Pancreas (tissue), 10 donors: ENCODE measurements around the gene DCP1A. TPM values are rescaled to one million over a fixed set of nuclear protein-coding genes. Genes with fewer than 3 reads are reported as not detected.

Experiments
- ATAC-seq, 4 donors: fragments of 200-7000 bp; cut with Tn5 transposase; one replicate each; pipeline versions ENCODE4 v1.8.0 to v1.9.1; 2020; ENCODE audit warnings: mild to moderate bottlenecking in 4 of 4, moderate library complexity in 4 of 4
- DNase-seq, 6 donors: peaks; one replicate each; pipeline ENCODE4 v3.0.0-alpha.2; 2020
- FAIRE-seq: peaks from 2 replicates; lab custom pipeline; 2012; peaks lifted over from hg19 to GRCh38; lab: Jason Lieb, UNC
- H3K27ac ChIP-seq, 4 donors: fragments of 200-600 bp; sonication (generic); 1 replicate in 3 of 4; 2 replicates in 1 of 4; pipeline versions ENCODE4 v1.5.0 to v1.8.0; 2020
- H3K27me3 ChIP-seq, 4 donors: fragments of 200-600 bp; one replicate each; pipeline ENCODE4 v1.8.0; 2021
- H3K36me3 ChIP-seq, 3 donors: fragments of 200-600 bp; sonication (generic) in 1 of 3; one replicate each; pipeline versions ENCODE4 v1.5.0 to v1.8.0; 2020 to 2021
- H3K4me1 ChIP-seq, 3 donors: fragments of 200-600 bp; one replicate each; pipeline ENCODE4 v1.8.0; 2021
- H3K4me3 ChIP-seq, 4 donors: fragments of 200-600 bp; sonication (generic) in 2 of 4; one replicate each; pipeline versions ENCODE4 v1.5.0 to v1.8.0; 2020 to 2021
- H3K9me3 ChIP-seq, 4 donors: fragments of 200-600 bp; one replicate each; pipeline ENCODE4 v1.8.0; 2021
- CTCF ChIP-seq, 4 donors: fragments of 200-600 bp; sonication (generic) in 3 of 4; IDR thresholded peaks; one replicate each; pipeline versions ENCODE4 v1.5.0 to v1.8.0; 2021; ENCODE audit warnings: antibody characterized with exemption in 4 of 4
- WGBS, 2 donors: extraction: QIAGEN DNeasy Blood & Tissue Kit; methylation state at CpG; one replicate each; pipeline ENCODE4 v1.1.7; 2013; 5-methylcytosine and 5-hydroxymethylcytosine counted together
- intact Hi-C, 3 donors: fragments of 100-400 bp; cut with DNase I; formaldehyde crosslinking; loops; one replicate each; pipeline versions ENCODE4 v1.11.1 to v1.14.2; 2022
- polyA plus RNA-seq, 2 donors: library from polyadenylated mRNA; stranded (reverse); fragments of 200-250 nt; gene quantifications; one replicate each; pipeline ENCODE4 v1.2.3, GENCODE V29; 2013
- total RNA-seq, 6 donors: library from RNA; stranded (reverse); fragmentation: NEBNext Ultra II Directional in 4 of 6; extraction: Animal tissue kit (Norgen Biotek cat#: 25700) in 4 of 6; gene quantifications; one replicate each; pipeline versions ENCODE4 v1.2.1 to v1.2.4, GENCODE V29; 2021 to 2023
- donor health status: healthy with polysubstance abuse.
- donor health status: DM: no; HTN: no; CAD: no; lungs with moderate emphysema.
- donor health status: DM: no; HTN: no; CAD: no.
- donor health status: control.
- donor health status: control.
- donor health status: Bipolar disorder and iron deficiency.
- donor health status: DM: yes; HTN: yes; CAD: no.
- donor health status: DM: no; HTN: no; CAD: no.
- donor health status: DM: no; HTN: no; CAD: no.
- donor health status: DM: yes; HTN: yes; CAD: no.

Gene DCP1A
- total and polyA plus RNA-seq, 8 donors = 4.9 to 13.9 (median 6.9) TPM

GRCh38 chr3:53320697-53321096 lies 26.6 kb downstream of the DCP1A start:
- intact Hi-C loops = no loop called here
- Histone ChIP-seq H3K27me3 (no peaks in the 10 kb centered on the region), H3K4me1 (peaks cover 5 to 6% (median 6%) of the 10 kb centered on the region in 3 donors), H3K9me3 (no peaks in the 10 kb centered on the region), H3K27ac (no peak overlapping the region), H3K36me3 (peaks cover 0 to 12% (median 0%) of the 10 kb centered on the region in 3 donors), H3K4me3 (no peak overlapping the region)
- no peak for TF ChIP-seq CTCF (IDR thresholded peaks at IDR 0.05)
- DNase-seq (no peak), FAIRE-seq (no peak), ATAC-seq (no peak)
- WGBS, 2 donors = 90 to 97% methylated on average over 5 of the region's 5 CpGs

- FAIRE-seq (no peak), ATAC-seq (peak in 1 of 4 donors; percentile 16), DNase-seq (no peak)
- Histone ChIP-seq H3K4me3 (no peak overlapping the region), H3K36me3 (peaks cover 0 to 12% (median 0%) of the 10 kb centered on the region in 3 donors), H3K27me3 (no peaks in the 10 kb centered on the region), H3K27ac (no peak overlapping the region), H3K9me3 (no peaks in the 10 kb centered on the region), H3K4me1 (no peaks in the 10 kb centered on the region)
- 80 to 81% methylated on average over 3 of the region's 3 CpGs for WGBS, 2 donors
- intact Hi-C loops = no loop called here
- no peak for TF ChIP-seq CTCF (IDR thresholded peaks at IDR 0.05)
These were observed 28.8 kb downstream of the DCP1A start for GRCh38 chr3:53318522-53318921.

- peak in 1 of 4 donors; percentile 34 for ATAC-seq
- H3K27me3 ChIP-seq = no peaks in the 10 kb centered on the region
- H3K4me1 ChIP-seq = no peaks in the 10 kb centered on the region
- no peak overlapping the region for H3K4me3 ChIP-seq
- H3K36me3 ChIP-seq = peaks cover 0 to 40% (median 12%) of the 10 kb centered on the region in 3 donors
- no peak for FAIRE-seq
- H3K9me3 ChIP-seq = no peaks in the 10 kb centered on the region
- DNase-seq = no peak
- 22 to 25% methylated on average over 1 of the region's 1 CpG for WGBS, 2 donors
- TF ChIP-seq CTCF (IDR thresholded peaks at IDR 0.05) = no peak
- intact Hi-C loops = no loop called here
- peak overlapping the region in 1 of 4 donors; percentile 31 for H3K27ac ChIP-seq
These were observed 34.5 kb downstream of the DCP1A start for GRCh38 chr3:53312832-53313231.

GRCh38 chr3:53311882-53312281 lies 35.5 kb downstream of the DCP1A start:
- intact Hi-C loops = no loop called here
- no peak for TF ChIP-seq CTCF (IDR thresholded peaks at IDR 0.05)
- 77 to 84% methylated on average over 3 of the region's 3 CpGs for WGBS, 2 donors
- H3K36me3 ChIP-seq = peaks cover 0 to 37% (median 12%) of the 10 kb centered on the region in 3 donors
- DNase-seq (no peak), ATAC-seq (no peak), FAIRE-seq (no peak)
- no peak overlapping the region for H3K4me3 ChIP-seq
- no peaks in the 10 kb centered on the region for H3K27me3 ChIP-seq
- no peak overlapping the region for H3K27ac ChIP-seq
- no peaks in the 10 kb centered on the region for H3K4me1 ChIP-seq
- H3K9me3 ChIP-seq = no peaks in the 10 kb centered on the region

- no peak for DNase-seq
- no peaks in the 10 kb centered on the region for H3K9me3 ChIP-seq
- H3K27me3 ChIP-seq = no peaks in the 10 kb centered on the region
- no peak overlapping the region for H3K27ac ChIP-seq
- FAIRE-seq = no peak
- TF ChIP-seq CTCF (IDR thresholded peaks at IDR 0.05) = no peak
- no peaks in the 10 kb centered on the region for H3K4me1 ChIP-seq
- no peak overlapping the region for H3K4me3 ChIP-seq
- H3K36me3 ChIP-seq = peaks cover 0 to 16% (median 5%) of the 10 kb centered on the region in 3 donors
- intact Hi-C loops = loop anchor here in 1 of 3 donors (10.0 kb wide), 1 partner anchor 401 kb away; no protein-coding TSS in a partner anchor
- 28 to 39% methylated on average over 3 of the region's 3 CpGs for WGBS, 2 donors
- no peak for ATAC-seq
These were observed 43.4 kb downstream of the DCP1A start for GRCh38 chr3:53303957-53304356.
